NCI-H524 treated with DMSO at 0.1 percent for 48 hours (cell line): ENCODE results near the gene CSH2.
"Not testable (repeated sequence)": the region's sequence is repeated elsewhere in the genome, so short reads cannot be mapped to it uniquely, and the experiment has no call there.

Source experiments
- DNase-seq: peaks from one replicate; lab custom pipeline; 2025; lab: John Stamatoyannopoulos, UW

CSH2 gene

DNA sequence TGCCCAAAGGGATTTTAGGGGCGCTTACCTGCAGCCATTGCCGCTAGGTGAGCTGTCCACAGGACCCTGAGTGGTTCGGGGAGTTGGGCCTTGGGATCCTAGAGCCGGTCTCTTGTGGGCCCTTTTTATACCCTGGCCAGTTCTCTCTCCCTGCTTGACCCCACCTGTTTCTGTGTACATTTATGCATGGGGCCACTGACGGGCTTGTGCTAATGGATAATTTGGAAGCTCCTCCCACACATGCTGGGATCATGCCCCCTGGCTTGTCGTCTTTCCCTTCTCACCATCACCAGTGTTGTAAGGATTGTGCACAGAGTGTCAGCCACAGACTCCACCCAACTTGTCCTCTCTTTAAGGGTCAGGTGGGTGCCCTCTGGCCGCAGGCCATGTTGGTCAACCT, at the start of gene CSH2:
TSS of gene CSH2 (minus strand) at position 101 of the 400 bp plus-strand sequence. CDS start at position 38, 63 bp downstream.
- not testable (repeated sequence) for DNase-seq

DNA sequence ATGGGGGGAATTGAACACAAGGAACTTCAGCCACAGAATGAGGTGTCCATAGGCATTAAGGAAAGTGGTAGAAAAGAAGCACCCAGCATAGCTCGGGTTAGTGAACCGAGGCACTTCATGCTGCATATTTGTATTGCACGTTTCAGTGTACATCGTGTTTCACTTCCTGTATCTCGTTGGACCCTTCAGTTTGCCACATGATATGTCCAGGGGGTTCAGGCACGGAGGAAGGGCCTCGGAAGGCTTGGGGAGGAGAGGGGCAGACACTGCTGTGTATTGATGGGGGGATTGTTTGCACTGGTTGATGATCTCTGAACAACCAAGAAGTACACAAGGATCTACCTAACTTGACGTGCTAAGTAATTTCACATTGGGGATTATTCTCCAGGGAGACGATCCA, 48.9 kb upstream of the CSH2 start:
- DNase-seq, result not testable (repeated sequence)

DNA sequence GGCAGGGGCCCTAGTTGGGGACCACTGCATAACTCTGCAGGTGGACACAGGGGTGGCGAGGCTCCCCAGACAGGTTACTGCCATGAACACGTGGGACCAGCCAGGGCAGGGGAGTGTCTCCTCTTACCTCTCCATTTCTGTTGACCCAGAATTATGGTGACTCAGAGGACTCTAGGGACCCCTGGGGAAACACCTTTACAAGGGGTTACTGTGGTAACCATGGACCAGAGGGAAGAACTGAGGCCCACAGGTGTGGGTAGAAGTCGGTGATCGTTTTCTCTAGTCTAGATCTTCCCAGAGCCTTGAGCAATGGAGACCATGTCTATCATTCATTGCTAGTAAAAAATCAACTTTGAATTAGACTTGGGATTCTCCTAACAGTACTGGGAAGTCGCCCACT, 47.3 kb upstream of the CSH2 start:
- not testable (repeated sequence) for DNase-seq

DNA sequence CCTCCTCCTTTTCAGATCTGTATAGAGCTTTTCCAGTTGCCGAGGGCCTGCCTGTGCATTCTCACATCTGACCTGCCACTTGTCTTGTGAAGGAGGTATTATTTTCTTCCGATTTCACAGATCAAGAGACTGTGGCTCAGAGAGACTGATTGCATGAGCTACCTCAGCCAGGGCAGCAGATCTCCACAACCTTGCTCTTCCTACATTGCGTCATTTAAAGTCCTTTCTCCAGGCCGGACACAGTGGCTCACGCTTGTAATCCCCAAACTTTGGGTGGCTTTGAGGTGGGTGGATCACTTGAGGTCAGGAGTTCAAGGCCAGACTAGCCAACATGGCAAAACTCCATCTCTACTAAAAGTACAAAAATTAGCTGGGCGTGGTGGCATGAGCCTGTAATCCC, 46.6 kb upstream of the CSH2 start:
- DNase-seq, result not testable (repeated sequence)

DNA sequence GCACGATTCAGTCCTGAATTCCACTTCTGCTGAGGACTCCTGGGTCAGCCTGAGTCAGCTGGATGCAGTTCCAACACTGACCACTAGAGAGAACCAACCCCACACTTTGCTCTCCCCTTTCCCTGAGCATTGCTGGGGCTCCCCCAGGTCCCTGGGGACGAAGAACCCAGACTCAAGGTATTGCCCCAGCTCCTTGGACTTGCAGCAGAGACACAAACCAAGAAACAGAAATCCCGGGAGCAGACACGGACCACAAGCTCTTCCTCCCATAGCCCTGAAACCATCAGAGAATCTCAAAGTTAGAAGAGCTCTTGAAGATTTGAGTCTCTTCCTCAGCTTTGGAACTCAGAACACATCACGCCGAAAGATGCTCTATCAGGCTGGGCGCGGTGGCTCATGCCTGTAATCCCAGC, 45.8 kb upstream of the CSH2 start:
- no peak for DNase-seq

DNA sequence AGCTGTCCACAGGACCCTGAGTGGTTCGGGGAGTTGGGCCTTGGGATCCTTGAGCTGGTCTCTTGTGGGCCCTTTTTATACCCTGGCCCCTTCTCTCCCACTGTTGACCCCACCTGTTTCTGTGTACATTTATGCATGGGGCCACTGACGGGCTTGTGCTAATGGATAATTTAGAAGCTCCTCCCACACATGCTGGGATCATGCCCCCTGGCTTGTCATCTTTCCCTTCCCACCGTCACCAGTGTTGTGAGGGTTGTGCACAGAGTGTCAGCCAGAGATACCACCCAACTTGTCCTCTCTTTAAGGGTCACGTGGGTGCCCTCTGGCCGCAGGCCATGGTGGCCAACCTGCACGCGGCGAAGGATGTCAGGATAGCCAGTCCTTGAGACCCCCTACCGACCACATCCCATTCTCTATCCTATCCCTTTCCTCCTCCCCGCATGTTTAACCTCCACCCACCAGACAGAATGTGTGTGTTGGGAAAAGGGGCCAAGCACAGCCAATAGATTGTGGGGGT, 45.4 kb upstream of the CSH2 start, which contains the start of gene GH1:
TSS of gene GH1 (minus strand) at position 51 of the 517 bp plus-strand sequence. CDS start 63 bp downstream, outside the sequence.
- DNase-seq, result not testable (repeated sequence)

DNA sequence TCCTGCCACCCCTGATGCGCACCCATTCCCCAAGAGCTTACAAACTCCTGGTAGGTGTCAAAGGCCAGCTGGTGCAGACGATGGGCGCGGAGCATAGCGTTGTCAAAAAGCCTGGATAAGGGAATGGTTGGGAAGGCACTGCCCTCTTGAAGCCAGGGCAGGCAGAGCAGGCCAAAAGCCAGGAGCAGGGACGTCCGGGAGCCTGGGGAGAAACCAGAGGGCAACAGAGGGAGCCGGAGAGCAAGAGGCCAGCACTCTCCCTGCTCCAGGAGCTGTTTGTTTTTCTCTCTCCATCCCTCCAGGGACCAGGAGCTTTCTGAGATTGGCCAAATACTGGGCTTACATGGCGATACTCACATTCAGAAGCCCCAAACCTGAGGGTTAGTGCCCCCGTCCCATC, 44.8 kb upstream of the CSH2 start:
- no peak for DNase-seq

DNA sequence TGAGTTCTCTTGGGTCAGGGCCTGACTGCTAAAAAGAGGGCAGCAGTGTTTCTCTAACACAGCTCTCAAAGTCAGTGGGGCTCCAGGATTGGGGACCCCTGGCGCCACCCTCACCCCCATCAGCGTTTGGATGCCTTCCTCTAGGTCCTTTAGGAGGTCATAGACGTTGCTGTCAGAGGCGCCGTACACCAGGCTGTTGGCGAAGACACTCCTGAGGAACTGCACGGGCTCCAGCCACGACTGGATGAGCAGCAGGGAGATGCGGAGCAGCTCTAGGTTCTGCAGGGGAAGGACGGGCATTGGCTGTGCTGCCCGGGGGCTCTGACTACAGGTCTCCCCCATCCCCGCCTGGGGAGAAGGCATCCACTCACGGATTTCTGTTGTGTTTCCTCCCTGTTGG, 44.2 kb upstream of the CSH2 start:
- DNase-seq, result no peak

DNA sequence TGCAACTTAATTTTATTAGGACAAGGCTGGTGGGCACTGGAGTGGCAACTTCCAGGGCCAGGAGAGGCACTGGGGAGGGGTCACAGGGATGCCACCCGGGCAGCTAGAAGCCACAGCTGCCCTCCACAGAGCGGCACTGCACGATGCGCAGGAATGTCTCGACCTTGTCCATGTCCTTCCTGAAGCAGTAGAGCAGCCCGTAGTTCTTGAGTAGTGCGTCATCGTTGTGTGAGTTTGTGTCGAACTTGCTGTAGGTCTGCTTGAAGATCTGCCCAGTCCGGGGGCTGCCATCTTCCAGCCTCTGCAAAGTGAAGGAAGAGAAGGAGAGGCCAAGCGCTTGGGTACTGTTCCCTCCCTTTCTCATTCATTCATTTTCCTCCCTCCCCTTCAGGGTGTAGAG, 43.7 kb upstream of the CSH2 start:
- not testable (repeated sequence) for DNase-seq

DNA sequence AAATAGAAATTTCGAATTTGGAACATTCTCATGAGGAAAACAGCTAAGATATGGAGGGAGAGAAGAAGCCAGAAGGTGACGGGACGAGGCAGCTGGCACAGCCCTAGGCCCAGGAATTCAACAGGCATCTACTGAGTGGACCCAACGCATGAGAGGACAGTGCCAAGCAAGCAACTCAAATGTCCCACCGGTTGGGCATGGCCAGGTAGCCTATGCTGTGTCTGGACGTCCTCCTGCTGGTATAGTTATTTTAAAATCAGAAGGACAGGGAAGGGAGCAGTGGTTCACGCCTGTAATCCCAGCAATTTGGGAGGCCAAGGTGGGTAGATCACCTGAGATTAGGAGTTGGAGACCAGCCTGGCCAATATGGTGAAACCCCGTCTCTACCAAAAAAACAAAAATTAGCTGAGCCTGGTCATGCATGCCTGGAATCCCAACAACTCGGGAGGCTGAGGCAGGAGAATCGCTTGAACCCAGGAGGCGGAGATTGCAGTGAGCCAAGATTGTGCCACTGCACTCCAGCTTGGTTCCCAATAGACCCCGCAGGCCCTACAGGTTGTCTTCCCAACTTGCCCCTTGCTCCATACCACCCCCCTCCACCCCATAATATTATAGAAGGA, 43.2 kb upstream of the CSH2 start:
- no peak for DNase-seq

DNA sequence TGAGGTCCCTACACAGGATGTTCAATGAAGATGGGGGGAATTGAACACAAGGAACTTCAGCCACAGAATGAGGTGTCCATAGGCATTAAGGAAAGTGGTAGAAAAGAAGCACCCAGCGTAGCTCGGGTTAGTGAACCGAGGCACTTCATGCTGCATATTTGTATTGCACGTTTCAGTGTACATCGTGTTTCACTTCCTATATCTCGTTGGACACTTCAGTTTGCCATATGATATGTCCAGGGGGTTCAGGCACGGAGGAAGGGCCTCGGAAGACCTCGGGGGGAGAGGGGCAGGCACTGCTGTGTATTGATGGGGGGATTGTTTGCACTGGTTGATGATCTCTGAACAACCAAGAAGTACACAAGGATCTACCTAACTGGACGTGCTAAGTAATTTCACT, 42.3 kb upstream of the CSH2 start:
- not testable (repeated sequence) for DNase-seq

DNA sequence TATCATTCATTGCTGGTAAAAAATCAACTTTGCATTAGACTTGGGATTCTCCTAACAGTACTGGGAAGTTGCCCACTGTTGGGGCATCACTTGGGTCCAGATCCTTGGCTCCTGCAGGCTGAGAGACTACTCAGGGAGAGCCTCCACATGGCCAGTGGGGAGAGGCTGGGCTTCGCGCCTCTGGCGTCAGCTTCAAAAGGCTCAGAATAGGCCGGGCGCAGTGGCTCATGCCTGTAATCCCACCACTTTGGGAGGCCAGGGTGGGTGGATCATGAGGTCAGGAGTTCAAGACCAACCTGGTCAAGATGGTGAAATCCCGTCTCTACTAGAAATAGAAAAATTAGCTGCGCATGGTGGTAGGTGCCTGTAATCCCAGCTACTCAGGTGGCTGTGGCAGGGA, 41.0 kb upstream of the CSH2 start:
- no peak for DNase-seq

DNA sequence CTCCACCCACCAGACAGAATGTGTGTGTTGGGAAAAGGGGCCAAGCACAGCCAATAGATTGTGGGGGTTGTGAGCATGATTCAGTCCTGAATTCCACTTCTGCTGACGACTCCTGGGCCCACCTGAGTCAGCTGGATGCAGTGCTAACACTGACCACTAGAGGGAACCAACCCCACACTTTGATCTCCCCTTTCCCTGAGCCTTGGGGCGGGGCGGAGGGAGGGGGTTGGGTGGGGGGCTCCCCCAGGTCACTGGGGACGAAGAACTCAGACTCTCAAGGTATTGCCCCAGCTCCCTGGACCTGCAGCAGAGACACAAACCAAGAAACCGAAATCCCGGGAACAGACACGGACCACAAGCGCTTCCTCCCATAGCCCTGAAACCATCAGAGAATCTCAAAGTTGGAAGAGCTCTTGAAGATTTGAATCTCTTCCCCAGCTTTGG, 38.2 kb upstream of the CSH2 start:
- DNase-seq, result no peak

DNA sequence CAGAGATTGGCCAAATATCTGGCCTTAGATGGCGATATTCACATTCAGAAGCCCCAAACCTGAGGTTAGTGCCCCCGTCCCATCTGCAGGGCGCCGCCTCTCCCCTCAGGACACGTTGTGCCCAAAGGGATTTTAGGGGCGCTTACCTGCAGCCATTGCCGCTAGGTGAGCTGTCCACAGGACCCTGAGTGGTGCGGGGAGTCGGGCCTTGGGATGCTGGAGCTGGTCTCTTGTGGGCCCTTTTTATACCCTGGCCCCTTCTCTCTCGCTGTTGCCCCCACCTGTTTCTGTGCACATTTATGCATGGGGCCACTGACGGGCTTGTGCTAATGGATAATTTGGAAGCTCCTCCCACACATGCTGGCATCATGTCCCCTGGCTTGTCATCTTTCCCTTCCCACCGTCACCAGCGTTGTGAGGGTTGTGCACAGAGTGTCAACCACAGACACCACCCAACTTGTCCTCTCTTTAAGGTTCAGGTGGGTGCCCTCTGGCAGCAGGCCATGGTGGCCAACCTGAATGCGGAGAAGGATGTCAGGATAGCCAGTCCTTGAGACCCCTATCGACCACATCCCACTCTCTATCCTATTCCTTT, 37.7 kb upstream of the CSH2 start, which contains the start of gene CSHL1:
TSS of gene CSHL1 (minus strand) at position 218 of the 595 bp plus-strand sequence. CDS start at position 156, 62 bp downstream.
- DNase-seq, result no peak

DNA sequence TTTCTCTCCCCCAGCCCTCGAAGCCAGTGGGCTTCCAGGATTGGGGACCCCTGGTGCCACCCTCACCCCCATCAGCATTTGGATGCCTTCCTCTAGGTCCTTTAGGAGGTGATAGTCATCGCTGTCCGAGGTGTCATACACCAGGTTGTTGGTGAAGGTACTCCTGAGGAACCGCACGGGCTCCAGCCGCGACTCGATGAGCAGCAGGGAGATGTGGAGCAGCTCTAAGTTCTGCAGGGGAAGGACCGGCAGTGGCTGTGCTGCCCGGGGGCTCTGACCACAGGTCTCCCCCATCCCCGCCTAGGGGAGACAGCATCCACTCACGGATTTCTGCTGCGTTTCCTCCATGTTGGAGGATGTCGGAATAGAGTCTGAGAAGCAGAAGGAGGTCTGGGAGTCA, 36.6 kb upstream of the CSH2 start:
- DNase-seq, result no peak

DNA sequence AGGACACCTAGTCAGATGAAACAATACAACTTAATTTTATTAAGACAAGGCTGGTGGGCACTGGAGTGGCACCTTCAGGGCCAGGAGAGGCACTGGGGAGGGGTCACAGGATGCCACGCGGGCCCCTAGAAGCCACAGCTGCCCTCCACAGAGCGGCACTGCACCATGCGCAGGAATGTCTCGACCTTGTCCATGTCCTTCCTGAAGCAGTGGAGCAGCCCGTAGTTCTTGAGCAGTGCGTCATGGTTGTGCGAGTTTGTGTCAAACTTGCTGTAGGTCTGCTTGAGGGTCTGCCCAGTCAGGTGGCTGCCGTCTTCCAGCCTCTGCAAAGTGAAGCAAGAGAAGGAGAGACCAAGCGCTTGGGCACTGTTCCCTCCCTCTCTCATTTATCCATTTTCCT, 36.1 kb upstream of the CSH2 start:
- DNase-seq, result not testable (repeated sequence)

DNA sequence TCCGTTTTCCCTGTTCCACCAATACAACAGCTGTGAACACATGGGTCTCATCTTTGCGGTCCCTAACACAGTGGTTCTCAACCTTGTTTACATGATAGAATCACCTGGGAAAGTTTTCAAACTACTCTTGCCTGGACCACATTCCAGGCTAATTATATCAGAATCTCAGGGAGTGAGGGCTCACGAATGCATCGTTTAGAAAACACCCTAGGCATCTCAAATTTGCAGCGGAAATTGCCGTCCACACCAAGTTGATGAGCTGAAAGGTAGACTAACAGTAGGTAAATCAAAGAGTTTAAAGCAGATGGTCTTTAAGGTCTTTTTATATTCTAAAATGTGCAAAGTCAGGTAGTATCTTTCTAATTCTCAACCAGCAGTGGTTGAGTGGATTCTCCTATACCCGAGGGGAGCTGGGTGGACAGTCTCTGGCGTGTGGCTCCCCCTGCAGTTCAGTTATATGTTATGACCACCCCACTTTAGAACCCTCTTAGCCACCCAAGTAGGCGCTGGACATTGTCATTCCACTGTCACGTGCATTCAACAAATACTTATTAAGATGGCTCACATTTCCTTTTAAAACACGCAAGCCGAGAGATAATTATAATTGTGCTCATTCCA, 33.8 kb upstream of the CSH2 start:
- DNase-seq, result not testable (repeated sequence)

DNA sequence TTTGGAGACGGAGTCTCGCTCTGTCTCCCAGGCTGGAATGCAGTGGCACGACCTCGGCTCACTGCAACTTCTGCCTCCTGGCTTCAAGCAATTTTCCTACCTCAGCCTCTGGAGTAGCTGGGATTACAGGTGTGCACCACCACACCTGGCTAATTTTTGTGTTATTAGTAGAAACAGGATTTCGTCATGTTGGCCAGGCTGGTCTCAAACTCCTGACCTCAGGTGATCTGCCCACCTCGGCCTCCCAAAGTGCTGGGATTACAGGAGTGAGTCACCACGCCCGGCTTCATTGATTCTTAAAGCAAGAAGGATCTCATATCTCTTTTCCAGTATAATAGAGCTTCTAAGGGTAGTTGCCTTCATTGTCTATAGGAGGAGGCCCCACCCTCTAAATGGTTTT, 31.3 kb upstream of the CSH2 start:
- not testable (repeated sequence) for DNase-seq

DNA sequence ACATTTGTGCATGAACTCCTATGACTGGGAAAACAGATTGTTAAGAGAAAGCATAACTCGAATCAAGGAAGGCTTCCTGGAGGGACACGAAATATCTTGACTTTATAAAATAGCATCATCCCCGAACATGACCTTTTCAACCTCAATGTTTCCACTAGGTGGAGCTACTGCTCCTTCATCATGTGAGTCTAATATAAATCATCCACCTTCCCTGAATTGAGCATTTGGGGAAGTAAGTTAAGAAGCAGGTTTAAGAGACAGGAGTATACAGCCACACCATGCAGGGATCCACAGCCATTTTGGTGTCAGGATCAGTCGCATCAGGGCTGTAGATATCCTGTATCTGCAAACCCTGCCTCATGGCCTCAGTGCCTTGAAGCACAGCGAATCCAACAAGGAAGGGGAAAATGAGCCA, 30.3 kb upstream of the CSH2 start:
- not testable (repeated sequence) for DNase-seq

DNA sequence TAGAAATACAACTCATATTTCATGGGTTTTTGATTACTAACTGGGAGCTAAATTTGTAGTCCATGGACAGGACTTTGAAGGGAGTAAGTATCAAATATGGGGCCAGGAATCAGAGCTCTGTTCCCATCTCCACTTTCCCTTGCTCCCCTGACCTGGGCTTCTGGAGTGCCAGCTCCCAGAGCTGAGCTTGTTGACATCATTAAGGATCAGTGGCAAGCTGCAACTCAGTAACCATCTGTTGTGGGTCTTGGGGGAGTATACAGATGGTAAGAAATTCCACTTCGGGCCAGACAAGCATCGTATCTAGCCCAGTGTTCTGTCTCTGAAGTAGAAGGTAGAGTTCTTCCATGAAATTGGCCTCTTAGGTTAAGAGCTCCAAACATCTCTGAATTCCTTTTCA, 28.5 kb upstream of the CSH2 start:
- DNase-seq, result peak; percentile 82

DNA sequence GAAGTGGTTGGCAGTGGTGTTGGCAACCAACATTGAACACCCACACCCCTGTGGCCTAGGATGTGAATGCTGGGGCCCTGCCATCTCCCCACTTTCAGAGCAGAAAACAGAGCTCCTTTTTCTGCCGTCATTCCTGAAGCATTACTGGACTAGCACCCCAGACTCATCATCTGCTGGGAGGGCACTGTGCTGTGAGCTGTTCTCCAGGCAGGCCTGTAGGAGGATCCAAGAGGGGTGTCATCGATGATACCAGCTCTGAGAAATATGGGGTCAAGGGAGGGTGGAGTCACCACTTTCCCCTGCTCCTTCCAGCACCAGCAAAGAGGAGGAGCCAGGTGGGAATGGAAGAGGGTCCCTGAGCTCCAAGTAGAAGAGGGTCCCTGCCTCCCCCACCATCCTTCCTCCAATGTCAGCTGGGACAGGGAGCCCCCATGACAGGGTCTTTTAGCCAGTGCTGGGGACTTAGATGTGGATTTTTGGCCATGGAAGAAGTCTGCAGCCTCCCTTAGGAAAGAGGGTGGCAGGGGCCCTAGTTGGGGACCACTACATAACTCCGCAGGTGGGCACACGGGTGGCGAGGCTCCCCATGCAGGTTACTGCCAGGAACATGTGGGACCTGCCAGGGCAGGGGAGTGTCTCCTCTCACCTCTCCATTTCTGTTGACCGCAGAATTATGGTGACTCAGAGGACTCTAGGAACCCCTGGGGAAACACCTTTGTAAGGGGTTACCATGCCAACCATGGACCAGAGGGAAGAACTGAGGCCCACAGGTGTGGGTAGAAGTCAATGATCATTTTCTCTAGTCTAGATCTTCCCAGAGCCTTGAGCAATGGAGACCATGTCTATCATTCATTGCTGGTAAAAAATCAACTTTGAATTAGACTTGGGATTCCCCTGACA, 25.7 kb upstream of the CSH2 start:
- not testable (repeated sequence) for DNase-seq
